ENCODE data around the gene LMNTD2. TPM values are rescaled to one million over a fixed set of nuclear protein-coding genes. Genes with fewer than 3 reads are reported as not detected.
A peak's percentile ranks its signal among the peaks of the same experiment; 100 is the strongest.

LMNTD2 gene
- total and polyA plus RNA-seq, 2 of the 13 experiments (the other 11 are each of a cell fraction or from before 2014, with no cell fraction given): 1.1 to 3.1 TPM

- TF ChIP-seq PAWR (CRISPR knock-in tag; IDR thresholded peaks at IDR 0.05; ENCODE audit: borderline replicate concordance) (0 out of 2 replicates have a peak, but pooled peaks have one; percentile 7), ZNF563 (CRISPR knock-in tag; IDR thresholded peaks at IDR 0.05) (peak; percentile 57; the same call in 1 of the 2 replicates), TFDP1 (CRISPR knock-in tag; IDR thresholded peaks at IDR 0.05; ENCODE audit: borderline replicate concordance) (no peak), ZNF878 (CRISPR knock-in tag; IDR thresholded peaks at IDR 0.05) (0 out of 2 replicates have a peak, but pooled peaks have one; percentile 54), AGO2 (optimal IDR thresholded peaks at IDR 0.05; ENCODE audit: low read depth, low read length) (peak; percentile 56), ZNF761 (CRISPR knock-in tag; conservative IDR thresholded peaks at IDR 0.05) (0 out of 2 replicates have a peak, but pooled peaks have one; percentile 43), CHCHD3 (CRISPR knock-in tag; IDR thresholded peaks at IDR 0.05) (no peak), HMGXB4 (CRISPR knock-in tag; IDR thresholded peaks at IDR 0.05; ENCODE audit: borderline replicate concordance in 1 of 2, low read depth in 1 of 2) (peak in 1 of 2 experiments; percentile 42; a peak in 2 of 4 replicates), PAX8 (CRISPR knock-in tag; IDR thresholded peaks at IDR 0.05; ENCODE audit: borderline replicate concordance) (0 out of 2 replicates have a peak, but pooled peaks have one; percentile 46), CERS6 (CRISPR knock-in tag; IDR thresholded peaks at IDR 0.05) (no peak), SRSF1 (optimal IDR thresholded peaks at IDR 0.05; ENCODE audit: low read depth, low read length) (no peak), TERF1 (CRISPR knock-in tag; IDR thresholded peaks at IDR 0.05) (no peak), RELA (CRISPR knock-in tag; IDR thresholded peaks at IDR 0.05) (no peak), ZBTB20 (CRISPR knock-in tag; IDR thresholded peaks at IDR 0.05; ENCODE audit: borderline replicate concordance, low read depth) (0 out of 2 replicates have a peak, but pooled peaks have one; percentile 52), TIGD3 (CRISPR knock-in tag; IDR thresholded peaks at IDR 0.05; ENCODE audit: borderline replicate concordance) (0 out of 2 replicates have a peak, but pooled peaks have one; percentile 37), ZNF691 (CRISPR knock-in tag; IDR thresholded peaks at IDR 0.05; ENCODE audit: borderline replicate concordance, low read depth) (0 out of 2 replicates have a peak, but pooled peaks have one; percentile 41), ZNF788 (CRISPR knock-in tag; IDR thresholded peaks at IDR 0.05; ENCODE audit: borderline replicate concordance) (peak; percentile 41; the same call in 1 of the 2 replicates), GABPB1 (CRISPR knock-in tag; IDR thresholded peaks at IDR 0.05) (peak; percentile 72), TCF7L2 (IDR thresholded peaks at IDR 0.05; ENCODE audit: low read depth, low read length) (no peak)
Observed at GRCh38 chr11:561148-562003, 838 bp upstream of the LMNTD2 start (continued).

Measured in HepG2 (cell line).